Stimulated activated CD4-positive, alpha-beta T cell treated with anti-CD3 and anti-CD28 coated beads, Interleukin-4, amount 100 ng/mL, for 1 hour (primary cell): Measurements from ENCODE around the gene PML.

Source experiments
- DNase-seq: peaks from one replicate; pipeline ENCODE4 v3.0.0-alpha.2; 2020

PML gene

GRCh38 chr15:73986055-73986775 is 8.3 kb upstream of the PML start:
- no peak for DNase-seq

- DNase-seq = no peak
Observed at GRCh38 chr15:73986776-73987056, 7.8 kb upstream of the PML start.

- no peak for DNase-seq
Observed at GRCh38 chr15:73987250-73987649, 7.3 kb upstream of the PML start.

- DNase-seq = no peak
Observed at GRCh38 chr15:73987681-73988444, 6.7 kb upstream of the PML start.

- no peak for DNase-seq
Observed at GRCh38 chr15:73988445-73988969, 6.0 kb upstream of the PML start.

GRCh38 chr15:73989001-73989798 is 5.3 kb upstream of the PML start:
- DNase-seq = no peak

- no peak for DNase-seq
Observed at GRCh38 chr15:73990250-73991005, 4.1 kb upstream of the PML start.

GRCh38 chr15:73991260-73991659 is 3.3 kb upstream of the PML start:
- no peak for DNase-seq

- peak; percentile 98 for DNase-seq
Observed at GRCh38 chr15:73991726-73992593, 2.6 kb upstream of the PML start, which contains the start of gene STOML1. STOML1 (minus strand) TSS chr15:73992295; CDS start chr15:73992223, 72 bp downstream.

GRCh38 chr15:73992594-73992898 is 2.0 kb upstream of the PML start:
- DNase-seq = no peak

- DNase-seq = no peak
Observed at GRCh38 chr15:73993211-73993994, 1.1 kb upstream of the PML start.

- no peak for DNase-seq
Observed at GRCh38 chr15:73994912-73995622, 551 bp downstream of the PML start.

GRCh38 chr15:73996267-73996666 is 1.8 kb downstream of the PML start:
- DNase-seq = no peak

GRCh38 chr15:73996939-73997338 is 2.4 kb downstream of the PML start:
- DNase-seq = no peak

GRCh38 chr15:73997986-73998385 is 3.5 kb downstream of the PML start:
- no peak for DNase-seq

- no peak for DNase-seq
Observed at GRCh38 chr15:74006774-74007639, 12.5 kb downstream of the PML start.

GRCh38 chr15:74007820-74008371 is 13.4 kb downstream of the PML start:
- no peak for DNase-seq

- no peak for DNase-seq
Observed at GRCh38 chr15:74008901-74009300, 14.4 kb downstream of the PML start.

- DNase-seq = no peak
Observed at GRCh38 chr15:74010929-74011540, 16.5 kb downstream of the PML start.
